Transverse colon (tissue), 4 donors: ENCODE results near the gene OPRM1. TPM values are rescaled to one million over a fixed set of nuclear protein-coding genes. Genes with fewer than 3 reads are reported as not detected.

ENCODE experiments used
- DNase-seq: peaks from one replicate; pipeline ENCODE4 v3.0.0-alpha.2; 2019
- H3K27ac ChIP-seq, 4 donors: fragments of 200-600 bp; sonication (generic); 2 replicates each; pipeline ENCODE4 v1.5.1; 2016 to 2018; ENCODE audit warnings: inconsistent platforms in 4 of 4
- H3K27me3 ChIP-seq: fragments of 200-600 bp; sonication (generic); 2 replicates; pipeline ENCODE4 v1.5.1; 2017; ENCODE audit warnings: inconsistent platforms
- H3K36me3 ChIP-seq, 4 donors: fragments of 200-600 bp; sonication (generic); 2 replicates each; pipeline ENCODE4 v1.5.1; 2017 to 2019; ENCODE audit warnings: inconsistent platforms in 4 of 4
- H3K4me1 ChIP-seq, 4 donors: fragments of 200-600 bp; sonication (generic); 2 replicates each; pipeline ENCODE4 v1.5.1; 2017 to 2020; ENCODE audit warnings: inconsistent platforms in 4 of 4
- H3K4me3 ChIP-seq, 4 donors: fragments of 200-600 bp; sonication (generic); 1 replicate in 1 of 4; 2 replicates in 3 of 4; pipeline versions ENCODE4 v1.5.1 to v1.6.1; 2017 to 2019; ENCODE audit warnings: inconsistent platforms in 4 of 4
- H3K9me3 ChIP-seq, 2 donors: fragments of 200-600 bp; sonication (generic); 2 replicates each; pipeline ENCODE4 v1.5.1; 2017 to 2019; ENCODE audit warnings: inconsistent platforms in 2 of 2
- EP300 ChIP-seq: sonication (generic); formaldehyde crosslinking; IDR thresholded peaks from one replicate; pipeline ENCODE4 v1.6.1; 2017; ENCODE audit warnings: antibody characterized with exemption, low read depth
- POLR2A ChIP-seq: fragments of 450-650 bp; IDR thresholded peaks from one replicate; pipeline ENCODE4 v1.6.1; 2016; ENCODE audit warnings: antibody characterized with exemption, mild to moderate bottlenecking, moderate library complexity
- POLR2AphosphoS5 ChIP-seq, 3 donors: sonication (generic); formaldehyde crosslinking; IDR thresholded peaks; one replicate each; pipeline ENCODE4 v1.6.1; 2016; ENCODE audit warnings: antibody characterized with exemption in 3 of 3
- WGBS, 2 donors: methylation state at CpG; one replicate each; pipeline ENCODE4 v1.1.5; 2018; ENCODE audit warnings: low coverage in 1 of 2; 5-methylcytosine and 5-hydroxymethylcytosine counted together
- in situ Hi-C, 4 donors: fragments of 200-750 bp; cut with MboI; loops; one replicate each; pipeline versions ENCODE4 v1.15.0 to v1.15.1; 2017; ENCODE audit warnings: low sequenced_read_pairs in 3 of 4, low pct_ligation_motif_present in 1 of 4, low pct_unique_long_range_greater_than_20kb in 1 of 4
- intact Hi-C: fragments of 100-400 bp; cut with DNase I; formaldehyde crosslinking; loops from one replicate; pipeline ENCODE4 v1.15.1; 2023; ENCODE audit warnings: low total_unique reads
- total RNA-seq, 4 donors: library from RNA; depleted of rRNA; stranded (reverse); fragments of >200 nt; gene quantifications; one replicate each; pipeline ENCODE4 v1.1.0, GENCODE V29; 2016
- TF ChIP-seq, protein P1 (sequence below), 5 experiments: fragments of 200-600 bp in 3 of 5; fragments of 450-650 bp in 2 of 5; sonication (generic) in 3 of 5; IDR thresholded peaks; 1 replicate in 2 of 5; 2 replicates in 3 of 5; pipeline ENCODE4 v1.5.1; 2016 to 2017; ENCODE audit warnings: antibody characterized with exemption in 5 of 5, inconsistent platforms in 3 of 5, mild to moderate bottlenecking in 2 of 5, moderate library complexity in 1 of 5

OPRM1 gene
- total RNA-seq, 4 donors from 2014 or later: 0.64 TPM; not detected in 3

DNA sequence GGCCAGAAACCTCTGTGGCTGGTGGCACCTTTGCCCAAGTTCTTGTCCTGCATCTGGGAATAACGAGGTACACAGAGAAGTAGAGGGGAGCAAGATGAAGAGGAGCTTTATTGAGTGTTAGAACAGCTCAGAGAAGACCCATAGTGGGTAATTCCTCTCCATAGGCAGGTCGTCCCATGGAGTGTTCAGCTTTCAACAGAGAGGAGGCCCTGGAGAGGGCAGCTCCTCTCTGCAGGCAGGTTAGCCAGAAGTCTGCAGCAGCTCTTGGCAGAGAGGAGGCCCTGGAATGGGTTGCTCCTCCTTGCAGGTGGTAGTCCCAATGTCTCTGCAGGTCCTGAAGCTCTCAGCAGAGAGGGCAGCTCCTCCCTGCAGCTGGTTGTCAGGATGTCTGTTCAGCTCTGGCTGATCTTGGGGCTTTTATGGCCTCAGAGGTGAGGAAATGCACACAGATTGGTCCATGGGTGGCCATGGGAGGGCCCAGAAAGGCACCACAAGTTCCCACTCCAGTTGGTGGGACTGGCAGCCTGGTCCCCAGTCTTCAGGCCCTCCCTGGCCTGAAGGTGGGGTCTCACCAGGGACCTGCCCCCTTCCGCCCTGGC lies 228.6 kb downstream of the OPRM1 start:
- DNase-seq: no peak
- TF ChIP-seq POLR2AphosphoS5 (IDR thresholded peaks at IDR 0.05): no peak
- TF ChIP-seq, protein P1, sequence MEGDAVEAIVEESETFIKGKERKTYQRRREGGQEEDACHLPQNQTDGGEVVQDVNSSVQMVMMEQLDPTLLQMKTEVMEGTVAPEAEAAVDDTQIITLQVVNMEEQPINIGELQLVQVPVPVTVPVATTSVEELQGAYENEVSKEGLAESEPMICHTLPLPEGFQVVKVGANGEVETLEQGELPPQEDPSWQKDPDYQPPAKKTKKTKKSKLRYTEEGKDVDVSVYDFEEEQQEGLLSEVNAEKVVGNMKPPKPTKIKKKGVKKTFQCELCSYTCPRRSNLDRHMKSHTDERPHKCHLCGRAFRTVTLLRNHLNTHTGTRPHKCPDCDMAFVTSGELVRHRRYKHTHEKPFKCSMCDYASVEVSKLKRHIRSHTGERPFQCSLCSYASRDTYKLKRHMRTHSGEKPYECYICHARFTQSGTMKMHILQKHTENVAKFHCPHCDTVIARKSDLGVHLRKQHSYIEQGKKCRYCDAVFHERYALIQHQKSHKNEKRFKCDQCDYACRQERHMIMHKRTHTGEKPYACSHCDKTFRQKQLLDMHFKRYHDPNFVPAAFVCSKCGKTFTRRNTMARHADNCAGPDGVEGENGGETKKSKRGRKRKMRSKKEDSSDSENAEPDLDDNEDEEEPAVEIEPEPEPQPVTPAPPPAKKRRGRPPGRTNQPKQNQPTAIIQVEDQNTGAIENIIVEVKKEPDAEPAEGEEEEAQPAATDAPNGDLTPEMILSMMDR (IDR thresholded peaks at IDR 0.05): no peak
- no peak for TF ChIP-seq EP300
- no peaks in the 10 kb centered on the region for H3K27me3 ChIP-seq
- H3K36me3 ChIP-seq: no peaks in the 10 kb centered on the region
- intact Hi-C loops (no loop called here), in situ Hi-C loops (no loop called here)
- H3K4me3 ChIP-seq: no peak overlapping the region
- no peak overlapping the region for H3K27ac ChIP-seq
- no peaks in the 10 kb centered on the region for H3K9me3 ChIP-seq
- 80% methylated on average over 3 of the region's 3 CpGs; no CpG with 5 or more reads in 1 of the 2 donors for WGBS, 2 donors
- no peaks in the 10 kb centered on the region for H3K4me1 ChIP-seq

DNA sequence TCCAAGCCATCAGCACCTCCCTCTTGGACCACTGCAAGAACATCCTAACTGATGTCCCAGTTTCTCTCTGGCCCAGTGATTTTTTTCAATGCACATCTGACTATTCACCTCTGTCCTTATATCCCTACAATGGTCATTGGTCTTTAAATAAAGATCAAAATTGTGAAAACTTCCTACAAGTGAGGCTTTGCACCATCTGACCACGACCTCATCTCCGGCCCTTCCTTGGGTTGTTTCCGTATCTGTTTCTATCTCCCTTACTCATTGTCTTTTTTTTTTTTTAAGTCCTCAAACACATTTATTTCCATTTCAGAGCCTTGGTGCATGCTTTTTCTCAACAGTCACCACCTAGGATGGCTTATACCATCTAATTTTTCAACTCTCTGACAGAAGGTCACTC lies 229.4 kb downstream of the OPRM1 start:
- no peak overlapping the region for H3K27ac ChIP-seq
- no peak overlapping the region for H3K4me3 ChIP-seq
- no peaks in the 10 kb centered on the region for H3K4me1 ChIP-seq
- WGBS, 2 donors: 80 to 85% methylated on average over 1 to 3 of the region's 3 CpGs
- in situ Hi-C loops (no loop called here), intact Hi-C loops (no loop called here)
- no peak for TF ChIP-seq POLR2AphosphoS5 (IDR thresholded peaks at IDR 0.05)
- TF ChIP-seq, protein P1 (IDR thresholded peaks at IDR 0.05): no peak
- no peak for TF ChIP-seq EP300
- TF ChIP-seq POLR2A: no peak
- no peaks in the 10 kb centered on the region for H3K27me3 ChIP-seq
- no peak for DNase-seq
- no peaks in the 10 kb centered on the region for H3K36me3 ChIP-seq
- H3K9me3 ChIP-seq: no peaks in the 10 kb centered on the region

DNA sequence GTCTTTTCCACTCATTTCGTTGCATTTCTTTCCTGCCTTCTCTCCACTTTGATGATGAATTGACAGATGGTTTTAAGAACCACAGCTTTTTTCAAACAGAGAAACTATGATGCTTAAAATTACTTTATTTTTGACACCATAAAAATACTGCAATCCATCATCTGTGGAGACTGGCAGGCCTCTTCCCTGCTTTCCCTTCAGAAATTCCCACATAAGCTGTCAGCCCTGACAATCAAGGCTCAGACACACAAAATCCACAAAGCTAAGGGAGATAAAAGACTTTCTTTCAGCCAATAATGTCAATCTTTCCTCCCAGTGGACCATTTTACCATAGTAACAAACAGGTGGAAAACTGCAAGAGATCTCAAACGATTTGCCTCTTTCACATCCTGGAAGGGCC lies 235.1 kb downstream of the OPRM1 start:
- Histone ChIP-seq H3K4me3 (no peak overlapping the region), H3K27me3 (no peaks in the 10 kb centered on the region), H3K9me3 (no peaks in the 10 kb centered on the region), H3K27ac (no peak overlapping the region), H3K4me1 (peaks cover 0 to 9% (median 0%) of the 10 kb centered on the region in 4 donors), H3K36me3 (no peaks in the 10 kb centered on the region)
- TF ChIP-seq POLR2AphosphoS5 (IDR thresholded peaks at IDR 0.05) (no peak), POLR2A (no peak), EP300 (no peak)
- TF ChIP-seq, protein P1 (IDR thresholded peaks at IDR 0.05): no peak
- no peak for DNase-seq
- in situ Hi-C loops: loop anchor here in 1 of 4 donors (10.0 kb wide), 1 partner anchor 119 kb away; no protein-coding TSS in a partner anchor
- WGBS, 2 donors: 79 to 100% methylated on average over 1 to 2 of the region's 2 CpGs
- intact Hi-C loops: loop anchor here (10.0 kb wide), 1 partner anchor 119 kb away; no protein-coding TSS in a partner anchor

DNA sequence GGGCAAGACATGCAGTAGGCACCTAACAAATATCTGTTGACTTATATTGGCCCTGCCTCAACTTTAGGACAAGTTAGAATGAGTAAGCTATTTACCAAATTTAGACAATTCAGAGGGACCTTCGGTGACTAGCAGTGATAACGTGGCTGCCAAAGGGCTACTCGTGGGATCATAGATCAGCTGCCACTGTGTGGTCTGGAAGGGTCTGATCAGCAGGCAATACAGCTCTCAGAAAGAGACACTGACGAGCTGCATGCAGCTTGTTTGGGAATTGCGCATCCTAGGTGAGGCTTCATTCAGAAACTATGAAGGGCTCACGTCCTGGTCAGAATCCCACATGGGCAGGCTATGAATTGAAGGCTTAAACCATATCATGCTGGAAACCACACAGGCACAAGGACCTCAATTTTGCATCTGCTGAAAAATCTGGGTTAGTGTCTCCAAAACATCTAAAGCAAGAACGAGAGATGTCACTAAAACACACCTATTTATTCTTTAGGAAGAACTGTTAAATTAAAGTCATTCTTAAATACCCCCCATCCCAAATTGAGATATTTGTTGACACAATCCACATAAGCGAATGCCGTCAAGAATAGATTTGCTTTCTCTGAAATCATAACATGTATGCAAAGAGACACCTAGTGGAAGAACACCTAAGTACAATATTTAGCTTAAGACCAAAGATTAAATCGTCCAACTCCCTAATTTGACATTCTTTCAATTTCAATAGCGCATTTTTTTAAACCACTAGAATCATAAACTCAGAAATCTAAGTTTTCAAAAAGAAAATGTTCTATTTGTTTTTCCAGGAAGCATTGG lies 238.0 kb downstream of the OPRM1 start:
- Histone ChIP-seq H3K4me1 (peaks cover 0 to 9% (median 0%) of the 10 kb centered on the region in 4 donors), H3K27me3 (no peaks in the 10 kb centered on the region), H3K4me3 (no peak overlapping the region), H3K36me3 (no peaks in the 10 kb centered on the region), H3K27ac (no peak overlapping the region), H3K9me3 (no peaks in the 10 kb centered on the region)
- no peak for TF ChIP-seq POLR2A
- TF ChIP-seq, protein P1 (IDR thresholded peaks at IDR 0.05): peak; percentile 51 to 68 (median 62)
- no peak for DNase-seq
- intact Hi-C loops (loop anchor here (10.0 kb wide), 1 partner anchor 122 kb away; no protein-coding TSS in a partner anchor), in situ Hi-C loops (loop anchor here (5.0 to 25.0 kb wide), 3 partner anchors 115 to 122 kb away; no protein-coding TSS in a partner anchor)
- WGBS, 2 donors: 31 to 38% methylated on average over 6 to 11 of the region's 11 CpGs
